Measurements from ENCODE around the gene SPIRE2.

SPIRE2 gene

DNA sequence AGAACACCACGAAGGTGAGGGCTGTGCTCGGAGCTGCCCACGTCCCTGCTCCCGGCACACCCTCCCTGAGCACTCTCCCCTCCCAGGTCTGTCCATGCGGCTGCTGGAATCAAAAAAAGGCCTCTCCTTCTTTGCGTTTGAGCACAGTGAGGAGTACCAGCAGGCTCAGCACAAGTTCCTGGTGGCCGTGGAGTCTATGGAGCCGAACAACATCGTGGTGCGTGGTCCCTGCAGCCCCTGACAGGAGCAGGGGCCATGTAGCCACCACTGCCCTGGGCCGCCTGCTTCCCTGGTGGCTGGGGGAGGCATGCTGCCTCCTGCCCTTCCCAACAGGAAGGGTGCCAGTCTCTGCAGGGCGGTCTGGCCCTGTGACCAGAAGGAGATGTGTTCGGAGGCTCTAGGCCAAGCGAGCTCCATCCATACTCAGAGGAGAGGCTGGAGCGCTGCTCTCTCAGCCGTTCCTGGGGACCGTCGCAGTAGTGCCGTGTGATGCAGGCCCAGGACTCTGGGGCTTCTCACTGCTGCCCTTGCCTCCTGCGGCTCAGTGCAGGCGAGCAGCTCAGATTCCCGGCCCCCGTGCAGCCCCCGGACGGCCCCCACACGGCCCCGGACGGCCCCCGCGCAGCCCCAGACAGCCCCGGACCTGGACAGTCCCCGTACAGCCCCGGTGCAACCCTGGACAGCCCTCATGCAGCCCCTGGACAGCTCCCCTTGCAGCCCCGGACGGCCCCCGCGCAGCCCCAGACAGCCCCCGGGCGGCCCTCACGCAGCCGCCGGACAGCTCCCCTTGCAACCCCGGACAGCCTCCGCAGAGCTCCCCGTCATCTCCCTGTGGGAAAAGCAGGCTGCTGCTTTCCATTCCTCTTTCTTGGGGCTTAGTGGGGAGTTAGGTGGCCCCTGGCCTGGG is 65.6 kb downstream of the SPIRE2 start:
- no peak for TF ChIP-seq CTCF (conservative IDR thresholded peaks at IDR 0.05)

GRCh38 chr16:89895482-89896250 is 67.4 kb downstream of the SPIRE2 start:
- no peak for TF ChIP-seq CTCF (conservative IDR thresholded peaks at IDR 0.05)
- H3K27ac ChIP-seq: no peak overlapping the region

More for the DNA sequence above, 65.6 kb downstream of the SPIRE2 start:
- no peak overlapping the region for H3K27ac ChIP-seq

DNA sequence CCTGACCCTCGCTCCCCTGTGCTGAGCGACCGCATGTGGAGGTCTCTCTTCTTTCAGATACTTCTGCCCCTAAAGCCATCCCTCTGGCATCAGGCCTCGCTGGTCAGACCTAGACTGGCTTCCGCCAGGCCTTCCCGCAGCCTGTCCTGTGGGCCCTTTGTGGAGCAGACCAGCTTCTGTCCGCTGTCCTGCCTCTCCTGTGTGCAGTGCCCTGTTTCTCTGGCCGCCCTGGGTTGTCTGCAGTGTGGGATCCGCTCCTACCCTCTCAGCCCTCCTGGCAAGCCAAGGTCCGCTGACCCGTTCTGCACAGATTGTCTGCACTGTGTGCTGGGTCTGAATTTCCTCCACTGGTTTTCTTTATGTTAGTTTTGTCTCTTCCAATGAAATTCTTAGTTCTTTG is 68.9 kb downstream of the SPIRE2 start:
- no peak overlapping the region for H3K27ac ChIP-seq
- no peak for TF ChIP-seq CTCF (conservative IDR thresholded peaks at IDR 0.05)

- no peak for TF ChIP-seq CTCF (conservative IDR thresholded peaks at IDR 0.05)
- no peak overlapping the region for H3K27ac ChIP-seq
Measured at GRCh38 chr16:89898201-89898967, 70.1 kb downstream of the SPIRE2 start.

- H3K27ac ChIP-seq: no peak overlapping the region
- TF ChIP-seq CTCF (conservative IDR thresholded peaks at IDR 0.05): no peak
Measured at GRCh38 chr16:89899879-89900481, 71.7 kb downstream of the SPIRE2 start.

GRCh38 chr16:89900885-89901284 is 72.6 kb downstream of the SPIRE2 start:
- TF ChIP-seq CTCF (conservative IDR thresholded peaks at IDR 0.05): no peak
- no peak overlapping the region for H3K27ac ChIP-seq
